HG02623 (cell line): ENCODE measurements around the gene MALL.
"Not testable (repeated sequence)": the region's sequence is repeated elsewhere in the genome, so short reads cannot be mapped to it uniquely, and the experiment has no call there.

ENCODE experiments used
- ATAC-seq: cut with Tn5 transposase; IDR thresholded peaks from one replicate; pipeline ENCODE4 v1.9.1; 2021; ENCODE audit warnings: moderate library complexity; ENCODE audit not compliant: unreplicated experiment

The MALL gene

GRCh38 chr2:110121052-110121334 lies 5.4 kb upstream of the MALL start:
- no peak for ATAC-seq

- ATAC-seq: no peak
Observed at GRCh38 chr2:110120171-110121051, 4.8 kb upstream of the MALL start.

- ATAC-seq: no peak
Observed at GRCh38 chr2:110116033-110116710, 550 bp upstream of the MALL start.

- ATAC-seq: no peak
Observed at GRCh38 chr2:110114831-110115255, 779 bp downstream of the MALL start.

GRCh38 chr2:110113961-110114591 lies 1.5 kb downstream of the MALL start:
- ATAC-seq: no peak

GRCh38 chr2:110108291-110108690 lies 7.3 kb downstream of the MALL start:
- not testable (repeated sequence) for ATAC-seq

- ATAC-seq: no peak
Observed at GRCh38 chr2:110107092-110108079, 8.2 kb downstream of the MALL start.

GRCh38 chr2:110106642-110107041 lies 9.0 kb downstream of the MALL start:
- no peak for ATAC-seq

GRCh38 chr2:110105608-110106467 lies 9.8 kb downstream of the MALL start:
- no peak for ATAC-seq

GRCh38 chr2:110105183-110105582 lies 10.4 kb downstream of the MALL start:
- ATAC-seq: no peak

- ATAC-seq: no peak
Observed at GRCh38 chr2:110104025-110104771, 11.4 kb downstream of the MALL start.

GRCh38 chr2:110103061-110103961 lies 12.3 kb downstream of the MALL start:
- no peak for ATAC-seq

GRCh38 chr2:110101901-110102803 lies 13.5 kb downstream of the MALL start:
- ATAC-seq: no peak

- ATAC-seq: no peak
Observed at GRCh38 chr2:110101280-110101844, 14.3 kb downstream of the MALL start.

GRCh38 chr2:110100880-110101279 lies 14.7 kb downstream of the MALL start:
- ATAC-seq: not testable (repeated sequence)

- ATAC-seq: no peak
Observed at GRCh38 chr2:110100480-110100879, 15.1 kb downstream of the MALL start.
